ENCODE measurements around the gene BLVRA. TPM values are rescaled to one million over a fixed set of nuclear protein-coding genes. Genes with fewer than 3 reads are reported as not detected.

The BLVRA gene
- total RNA-seq, 1 experiment from 2014 or later, result 40.7 TPM

- H3K14ac ChIP-seq (ENCODE audit: insufficient read depth, low read length), result no peak overlapping the region
- H3K4me2 ChIP-seq (ENCODE audit: insufficient read depth, insufficient read length, low read length), result no peak overlapping the region
- H4K20me1 ChIP-seq (ENCODE audit: control insufficient read depth, insufficient read depth, insufficient read length), result no peaks in the 10 kb centered on the region
- no peak overlapping the region for H3K23ac ChIP-seq (ENCODE audit: insufficient read length, low read depth, low read length)
- H3K79me1 ChIP-seq (ENCODE audit: insufficient read depth, low read depth, low read length, poor library complexity, severe bottlenecking), result no peaks in the 10 kb centered on the region
- H3K9ac ChIP-seq (ENCODE audit: extremely low read depth, insufficient read length, low read length), result no peak overlapping the region
- H4K91ac ChIP-seq (ENCODE audit: insufficient read length, low read depth, low read length), result no peak overlapping the region
- Mint-ChIP-seq H3K27me3 (ENCODE audit: low read depth) (no peaks in the 10 kb centered on the region; the same call in none of the 2 replicates), H3K27ac (peak overlapping the region in 1 of 3 experiments; percentile 57; a peak in 2 of 7 replicates), H3K4me1 (no peaks in the 10 kb centered on the region), H3K4me3 (no peak overlapping the region), H3K9me3 (peaks cover 21 to 24% of the 10 kb centered on the region in 2 experiments), H3K36me3 (ENCODE audit: insufficient read depth in 1 of 3, low read depth in 3 of 3) (peaks cover 17 to 24% (median 24%) of the 10 kb centered on the region in 3 experiments)
- no peak overlapping the region for H2BK15ac ChIP-seq (ENCODE audit: low read depth, low read length)
- H3K4ac ChIP-seq (ENCODE audit: low read depth, low read length), result no peak overlapping the region
- no peak overlapping the region for H3K18ac ChIP-seq (ENCODE audit: insufficient read length, low read depth, low read length)
- H3T11ph ChIP-seq (ENCODE audit: low read length), result no peak overlapping the region
- no peak overlapping the region for H2BK5ac ChIP-seq (ENCODE audit: insufficient read length, low read length)
- no peak for TF ChIP-seq CTCF (conservative IDR thresholded peaks at IDR 0.05)
- H3K79me2 ChIP-seq (ENCODE audit: insufficient read depth, low read length), result no peaks in the 10 kb centered on the region
- H3K56ac ChIP-seq (ENCODE audit: insufficient read length, low read depth, low read length), result no peak overlapping the region
- no peak overlapping the region for H2BK12ac ChIP-seq (ENCODE audit: insufficient read length, low read depth, low read length)
- no peak overlapping the region for H2AFZ ChIP-seq (ENCODE audit: low read length)
- DNase-seq, result no peak
- no peaks in the 10 kb centered on the region for H3K23me2 ChIP-seq (ENCODE audit: insufficient read length, low read depth, low read length, poor library complexity, severe bottlenecking)
- H4K5ac ChIP-seq (ENCODE audit: insufficient read length, low read depth, low read length), result no peak overlapping the region
- no peaks in the 10 kb centered on the region for H3K4me1 ChIP-seq (ENCODE audit: insufficient read depth, low read length)
- H2BK120ac ChIP-seq (ENCODE audit: low read depth, low read length, poor library complexity, severe bottlenecking), result no peak overlapping the region
- no peak overlapping the region for H3K27ac ChIP-seq (ENCODE audit: insufficient read length, low read depth, low read length)
- no peak overlapping the region for H2BK20ac ChIP-seq (ENCODE audit: low read depth, low read length, poor library complexity, severe bottlenecking)
- H4K8ac ChIP-seq (replicated peaks; ENCODE audit: insufficient read length, low read depth, low read length), result no peak overlapping the region
- WGBS (ENCODE audit: extremely low coverage, insufficient read length, low lambda C conversion rate), result no CpG with 5 or more reads among the region's 8 CpGs
- no peak overlapping the region for H2AK5ac ChIP-seq (ENCODE audit: insufficient read length, low read length)
- 0 out of 2 replicates have a peak, but pooled peaks cover 2% of the 10 kb centered on the region for H3K27me3 ChIP-seq (ENCODE audit: insufficient read depth, low read length)
- peaks cover 4% of the 10 kb centered on the region for H3K9me3 ChIP-seq (ENCODE audit: control insufficient read depth, low read depth, low read length)
Observed at GRCh38 chr7:43782768-43783555, 24.5 kb downstream of the BLVRA start.

Data from H9 (cell line).